Right renal pelvis (tissue), 4 donors: ENCODE results near the gene GPR15LG. TPM values are rescaled to one million over a fixed set of nuclear protein-coding genes. Genes with fewer than 3 reads are reported as not detected.
"Not testable (repeated sequence)": the region's sequence is repeated elsewhere in the genome, so short reads cannot be mapped to it uniquely, and the experiment has no call there.

Source experiments
- DNase-seq, 4 donors: peaks; one replicate each; pipeline ENCODE4 v3.0.0-alpha.2; 2013; ENCODE audit warnings: low read depth in 4 of 4, low spot score in 3 of 4, missing footprints in 1 of 4
- polyA plus RNA-seq, 4 donors: library from polyadenylated mRNA; unstranded; fragments of 120-200 nt; gene quantifications; one replicate each; pipeline ENCODE4 v1.2.1, GENCODE V29; 2013; ENCODE audit not compliant: insufficient read length in 4 of 4

GPR15LG gene
- polyA plus RNA-seq, 4 donors: 0.18 to 1.1 (median 0.78) TPM; not detected in 1

- DNase-seq: no peak
These were observed 9.6 kb upstream of the GPR15LG start for GRCh38 chr10:84163996-84164395.

GRCh38 chr10:84164442-84164841, 9.2 kb upstream of the GPR15LG start:
- no peak for DNase-seq

GRCh38 chr10:84166620-84167288, 6.8 kb upstream of the GPR15LG start:
- no peak for DNase-seq

GRCh38 chr10:84167289-84167653, 6.3 kb upstream of the GPR15LG start:
- DNase-seq: not testable (repeated sequence)

- not testable (repeated sequence) for DNase-seq
These were observed 5.2 kb upstream of the GPR15LG start for GRCh38 chr10:84168382-84168781.

GRCh38 chr10:84171237-84171636, 2.4 kb upstream of the GPR15LG start:
- DNase-seq: not testable (repeated sequence)

DNA sequence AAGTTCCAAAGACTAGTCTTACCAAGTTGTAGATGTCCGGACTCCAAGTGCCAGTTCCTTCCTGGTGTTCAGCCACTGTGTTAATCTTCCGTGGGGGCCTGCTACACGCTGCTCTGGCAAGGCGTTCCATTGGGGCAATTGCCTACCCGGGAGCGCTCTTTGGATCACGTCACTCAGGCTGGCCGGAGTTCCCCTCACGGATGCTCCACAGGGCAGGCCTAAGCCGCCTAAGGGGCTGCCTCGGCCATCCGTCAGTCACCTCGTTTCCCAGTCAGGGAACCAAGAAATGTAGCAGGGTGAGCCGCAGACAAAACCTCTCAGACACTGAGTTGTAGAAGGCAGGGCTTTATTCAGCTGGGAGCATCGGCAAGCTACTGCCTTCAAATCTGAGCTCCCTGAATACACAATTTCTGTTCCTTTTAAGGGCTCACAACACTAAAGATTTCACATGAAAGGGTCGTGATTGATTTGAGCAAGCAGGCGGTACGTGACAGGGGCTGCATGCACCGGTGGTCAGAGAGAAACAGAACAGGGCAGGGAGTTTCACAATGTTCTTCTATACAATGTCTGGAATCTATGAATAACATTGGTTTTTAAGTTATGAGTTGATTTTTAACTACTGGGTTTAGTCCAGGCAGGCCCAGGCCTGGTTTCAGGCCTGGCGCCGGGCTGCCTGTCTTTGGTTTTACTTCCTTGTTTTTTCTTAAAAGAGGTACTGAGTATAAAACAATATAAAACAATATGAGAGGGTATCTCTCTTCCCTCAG, 1.7 kb upstream of the GPR15LG start:
- DNase-seq: not testable (repeated sequence)

- DNase-seq: no peak
These were observed 889 bp upstream of the GPR15LG start for GRCh38 chr10:84172467-84173356.

- DNase-seq: no peak
These were observed 1.8 kb downstream of the GPR15LG start for GRCh38 chr10:84175436-84175835.

- DNase-seq: no peak
These were observed 2.8 kb downstream of the GPR15LG start for GRCh38 chr10:84176351-84176750.

DNA sequence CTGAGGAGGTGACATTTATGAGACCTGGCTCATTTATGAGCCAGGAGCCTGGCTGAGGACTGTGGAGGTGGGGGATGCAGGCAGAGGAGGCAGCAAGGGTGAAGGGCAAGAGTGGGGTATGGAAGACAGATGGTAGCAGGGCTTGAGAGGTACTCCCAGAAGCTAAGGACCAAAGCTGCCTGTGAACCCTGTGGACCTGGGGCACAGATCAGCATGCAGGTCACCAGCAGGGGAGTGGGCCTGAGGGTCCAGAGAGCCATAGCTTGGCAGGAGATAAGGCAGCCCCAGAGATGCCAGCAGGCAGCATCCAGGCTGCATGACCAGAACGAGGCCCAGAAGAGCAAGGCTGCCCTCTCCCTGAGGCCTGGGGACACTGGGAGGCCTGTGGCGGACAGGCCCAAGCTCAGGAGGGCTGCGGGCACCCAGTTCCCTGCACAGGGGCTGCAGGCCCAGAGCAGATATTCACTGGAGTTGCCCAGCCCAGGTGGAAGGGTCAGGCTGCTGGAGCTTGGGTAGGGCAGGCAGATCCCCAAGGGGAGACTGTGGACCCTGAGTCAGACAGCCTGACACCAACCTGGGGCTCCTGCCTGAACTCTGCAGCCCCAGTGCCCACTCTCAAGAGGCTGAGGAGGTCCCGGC, 3.4 kb downstream of the GPR15LG start:
- no peak for DNase-seq

DNA sequence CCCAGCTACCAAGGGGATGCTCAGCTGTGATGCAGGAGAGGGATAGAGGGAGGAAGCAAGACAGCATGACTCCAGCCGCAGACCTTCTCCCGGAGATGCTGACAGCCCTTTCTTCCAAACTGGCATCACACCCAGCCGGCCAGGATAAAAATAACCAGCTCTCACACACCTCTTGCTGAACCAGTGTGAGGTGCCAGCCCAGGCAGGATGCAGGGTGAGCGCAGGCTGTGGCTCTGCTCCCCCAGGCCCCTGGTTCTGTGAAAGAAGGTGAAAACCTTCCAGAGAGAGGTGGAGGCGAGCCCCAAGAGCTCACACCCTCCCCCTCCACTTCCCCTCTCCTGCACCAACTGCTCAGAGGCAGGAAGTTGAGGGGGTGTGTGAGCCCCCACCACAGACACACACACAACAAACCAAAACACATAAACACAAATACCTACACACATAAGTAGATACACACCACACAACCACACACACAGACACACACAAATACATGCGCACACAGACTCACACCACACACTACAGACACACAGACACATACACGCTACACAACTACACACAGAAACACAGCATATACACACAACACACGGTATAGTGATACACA, 4.0 kb downstream of the GPR15LG start:
- DNase-seq: no peak

GRCh38 chr10:84178160-84178609, 4.6 kb downstream of the GPR15LG start:
- no peak for DNase-seq

GRCh38 chr10:84179059-84179710, 5.6 kb downstream of the GPR15LG start:
- DNase-seq: peak in 3 of 4 donors; percentile 27 to 47 (median 35)

DNA sequence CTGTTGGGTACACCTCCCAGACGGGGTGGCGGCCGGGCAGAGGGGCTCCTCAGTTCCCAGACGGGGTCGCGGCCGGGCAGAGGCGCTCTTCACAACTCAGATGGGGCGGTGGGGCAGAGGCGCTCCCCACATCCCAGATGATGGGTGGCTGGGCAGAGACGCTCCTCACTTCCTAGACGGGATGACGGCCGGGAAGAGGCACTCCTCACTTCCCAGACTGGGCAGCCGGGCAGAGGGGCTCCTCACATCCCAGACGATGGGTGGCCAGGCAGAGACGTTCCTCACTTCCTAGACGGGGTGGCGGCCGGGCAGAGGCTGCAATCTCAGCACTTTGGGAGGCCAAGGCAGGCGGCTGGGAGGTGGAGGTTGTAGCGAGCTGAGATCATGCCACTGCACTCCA, 6.8 kb downstream of the GPR15LG start:
- not testable (repeated sequence) for DNase-seq

GRCh38 chr10:84181631-84182030, 8.0 kb downstream of the GPR15LG start:
- no peak for DNase-seq

DNA sequence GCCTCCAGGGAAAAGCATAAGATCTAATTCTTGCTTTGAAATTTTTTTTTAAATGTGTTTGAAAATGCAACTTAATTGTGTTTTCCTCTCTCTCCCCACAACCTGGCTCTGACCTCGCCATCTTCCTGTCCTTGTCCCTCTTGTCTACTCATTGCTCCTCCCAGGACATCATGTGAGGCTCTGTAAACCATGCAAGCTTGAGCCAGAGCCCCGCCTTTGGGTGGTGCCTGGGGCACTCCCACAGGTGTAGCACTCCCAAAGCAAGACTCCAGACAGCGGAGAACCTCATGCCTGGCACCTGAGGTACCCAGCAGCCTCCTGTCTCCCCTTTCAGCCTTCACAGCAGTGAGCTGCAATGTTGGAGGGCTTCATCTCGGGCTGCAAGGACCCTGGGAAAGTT, 10.9 kb downstream of the GPR15LG start:
- no peak for DNase-seq

- no peak for DNase-seq
These were observed 12.1 kb downstream of the GPR15LG start for GRCh38 chr10:84185526-84186175.

GRCh38 chr10:84188815-84189214, 15.2 kb downstream of the GPR15LG start:
- DNase-seq: no peak
